GM12872 (cell line): Measurements from ENCODE around the gene CADM4.

Experiments
- CTCF ChIP-seq: IDR thresholded peaks from 3 replicates; pipeline ENCODE4 v1.5.1; 2011; ENCODE audit warnings: low read depth, mild to moderate bottlenecking, low read length, moderate library complexity; ENCODE audit not compliant: insufficient read depth

The CADM4 gene

GRCh38 chr19:43628646-43629326 is 10.9 kb downstream of the CADM4 start:
- TF ChIP-seq CTCF, result no peak

- no peak for TF ChIP-seq CTCF
Observed at GRCh38 chr19:43626838-43627237, 12.8 kb downstream of the CADM4 start.

GRCh38 chr19:43625918-43626579 is 13.6 kb downstream of the CADM4 start:
- no peak for TF ChIP-seq CTCF

GRCh38 chr19:43624933-43625332 is 14.7 kb downstream of the CADM4 start:
- TF ChIP-seq CTCF, result peak; percentile 56

- TF ChIP-seq CTCF, result no peak
Observed at GRCh38 chr19:43623889-43624670, 15.6 kb downstream of the CADM4 start.

- TF ChIP-seq CTCF, result no peak
Observed at GRCh38 chr19:43622956-43623355, 16.7 kb downstream of the CADM4 start.

GRCh38 chr19:43622070-43622469 is 17.6 kb downstream of the CADM4 start:
- no peak for TF ChIP-seq CTCF
